Right hindlimb (tissue), 1 donor: ENCODE measurements around the gene SUGCT.

Experiments
- DNase-seq: peaks from one replicate; pipeline ENCODE4 v3.0.0-alpha.2; 2018

The SUGCT gene

GRCh38 chr7:40418448-40418847 lies 283.6 kb downstream of the SUGCT start:
- no peak for DNase-seq

- DNase-seq: no peak
Measured at GRCh38 chr7:40418983-40419382, 284.2 kb downstream of the SUGCT start.

DNA sequence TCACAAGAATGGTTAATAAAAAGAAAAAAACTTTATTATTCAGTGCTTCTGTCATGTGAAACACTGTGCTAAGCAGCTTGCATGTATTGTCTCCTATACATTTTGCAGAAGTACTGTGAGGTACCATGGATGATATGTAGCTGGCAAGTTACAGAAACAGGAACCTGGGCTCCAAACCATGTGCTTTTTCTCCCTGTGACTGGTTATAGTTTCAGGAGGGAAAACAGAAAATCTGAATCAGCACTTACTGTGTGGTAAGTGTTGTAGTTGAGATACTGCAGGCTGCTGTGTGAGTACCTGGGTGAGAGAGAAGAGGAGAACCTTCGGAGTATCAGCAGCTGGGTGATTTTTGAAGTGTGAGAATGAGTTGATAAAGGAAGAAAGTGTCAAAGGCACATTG lies 285.0 kb downstream of the SUGCT start:
- no peak for DNase-seq

DNA sequence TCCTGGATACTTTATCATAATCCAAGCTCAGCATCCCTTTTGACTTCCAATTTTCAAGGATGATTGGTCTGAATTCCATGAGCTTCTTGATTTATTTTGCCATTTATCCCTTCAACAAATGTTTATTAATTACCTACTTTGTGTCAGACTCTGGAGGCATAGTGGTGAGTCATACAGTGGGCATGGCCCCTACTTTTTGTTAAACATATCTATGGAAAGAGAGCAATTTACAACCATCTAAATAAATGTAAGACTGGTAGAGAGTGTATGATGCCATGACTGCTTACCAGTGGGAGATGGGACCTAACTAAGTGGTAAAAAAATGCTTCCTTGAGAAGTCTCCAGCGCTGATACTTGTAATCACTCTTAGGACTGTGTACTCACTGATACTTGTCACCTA lies 286.6 kb downstream of the SUGCT start:
- DNase-seq: no peak

GRCh38 chr7:40425696-40426095 lies 290.9 kb downstream of the SUGCT start:
- no peak for DNase-seq

GRCh38 chr7:40428421-40428820 lies 293.6 kb downstream of the SUGCT start:
- no peak for DNase-seq

- no peak for DNase-seq
Measured at GRCh38 chr7:40429826-40430225, 295.0 kb downstream of the SUGCT start.

GRCh38 chr7:40432046-40432445 lies 297.2 kb downstream of the SUGCT start:
- no peak for DNase-seq

DNA sequence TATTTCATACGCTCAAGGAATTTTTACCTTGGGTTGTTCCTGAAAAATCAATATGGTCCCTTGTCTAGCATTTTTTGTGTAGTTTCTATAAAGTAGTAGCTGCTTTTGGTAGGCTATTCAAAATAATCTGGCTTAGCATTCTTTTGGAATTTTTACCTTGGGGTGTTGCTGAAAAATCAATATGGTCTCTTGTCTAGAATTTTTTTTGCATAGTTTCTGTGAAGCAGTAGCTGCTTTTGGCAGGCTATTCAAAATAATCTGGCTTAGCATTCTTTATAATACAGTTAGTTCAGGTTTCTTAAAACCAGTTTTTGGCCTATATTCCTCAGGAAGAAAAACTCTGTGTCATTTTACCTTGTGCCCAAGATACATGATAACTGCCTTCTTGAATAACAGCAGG lies 301.9 kb downstream of the SUGCT start:
- no peak for DNase-seq

DNA sequence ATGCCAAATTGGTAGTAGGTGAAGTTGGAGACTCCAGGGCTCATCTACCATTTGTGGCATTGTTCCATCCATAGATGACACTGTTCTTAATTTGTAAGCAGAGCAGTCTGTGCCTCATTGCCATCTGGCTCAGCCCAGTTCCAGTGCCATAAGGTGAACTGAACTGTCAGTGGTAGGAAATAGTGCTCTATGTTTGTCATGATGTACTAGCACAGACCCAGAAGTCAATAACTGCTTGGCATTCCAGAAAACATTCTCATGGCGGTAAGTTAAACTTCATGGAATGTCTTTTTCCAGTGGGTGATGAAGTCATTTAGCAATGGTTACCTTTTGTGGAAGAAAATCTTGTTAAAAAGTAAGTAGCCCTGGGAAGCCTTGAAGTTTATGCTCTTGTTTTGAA lies 302.7 kb downstream of the SUGCT start:
- no peak for DNase-seq

DNA sequence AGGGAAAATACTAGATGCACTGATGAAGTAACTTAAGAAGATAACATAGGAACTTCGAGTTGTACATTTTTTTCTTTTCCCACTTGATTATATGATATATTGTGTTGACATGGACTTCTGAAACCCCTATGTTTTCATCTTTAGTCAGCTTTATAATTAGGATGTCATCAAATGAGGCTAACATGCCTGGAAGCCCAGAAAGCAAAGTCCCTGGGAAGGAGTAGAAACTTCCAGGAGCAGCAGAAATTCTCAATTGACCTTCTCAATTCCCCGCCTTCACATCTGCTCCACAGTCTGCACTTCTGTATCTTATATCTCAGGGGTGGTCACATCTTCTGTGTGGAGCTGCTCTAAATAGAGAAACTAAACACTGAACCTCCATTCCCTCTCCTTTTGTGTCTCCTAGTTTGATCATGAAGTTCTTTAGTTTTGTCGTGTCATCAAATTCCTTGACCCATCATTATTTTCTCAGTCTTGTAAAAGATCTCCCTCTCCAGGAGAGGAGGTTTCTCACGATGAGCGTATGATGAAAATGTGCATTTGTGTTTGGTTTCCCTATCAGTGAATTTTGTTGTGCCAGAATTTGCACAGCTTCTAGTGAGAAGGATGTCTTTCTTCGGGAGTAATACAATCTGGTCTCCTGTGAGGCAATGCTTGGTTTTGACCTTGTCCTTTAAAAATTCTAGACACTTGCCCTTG lies 303.3 kb downstream of the SUGCT start:
- DNase-seq: no peak

DNA sequence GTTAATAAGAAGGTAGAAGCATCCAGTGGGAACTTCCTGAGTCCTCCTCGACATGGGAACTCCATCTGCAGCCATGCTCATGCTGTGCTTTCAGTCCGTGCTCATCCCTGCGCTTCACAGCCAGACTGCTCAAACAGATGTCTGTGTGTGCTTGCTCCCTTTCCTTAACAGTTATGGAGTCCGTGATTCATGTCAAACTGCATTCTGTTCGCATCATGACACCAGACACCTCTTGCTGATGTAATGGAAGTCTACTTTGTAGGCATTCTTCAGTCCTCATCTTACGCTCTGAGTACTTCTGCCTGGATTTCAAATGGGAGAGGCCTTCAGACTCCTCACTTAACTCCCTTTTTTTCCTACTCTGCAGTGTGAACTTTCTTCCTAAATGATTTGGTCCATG lies 304.9 kb downstream of the SUGCT start:
- DNase-seq: no peak

GRCh38 chr7:40447345-40447744 lies 312.5 kb downstream of the SUGCT start:
- no peak for DNase-seq

DNA sequence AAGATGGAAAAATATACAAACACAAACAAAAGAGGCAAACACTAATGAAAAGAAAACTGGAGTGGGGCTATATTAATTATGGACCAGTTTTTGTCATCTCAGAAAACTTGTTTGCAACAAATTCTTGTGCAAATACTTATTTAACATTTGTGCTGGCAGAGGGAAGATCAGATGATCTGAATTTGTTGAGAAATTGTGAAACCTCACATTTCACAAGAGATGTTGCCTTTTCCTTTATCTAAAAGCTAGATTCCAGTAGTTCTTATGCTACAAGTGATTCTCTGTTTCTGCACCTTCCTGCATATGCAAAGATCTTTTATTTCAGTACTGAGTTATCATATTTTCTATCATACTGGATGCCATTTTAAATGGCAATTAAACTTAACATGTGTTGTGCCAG lies 320.7 kb downstream of the SUGCT start:
- DNase-seq: no peak

DNA sequence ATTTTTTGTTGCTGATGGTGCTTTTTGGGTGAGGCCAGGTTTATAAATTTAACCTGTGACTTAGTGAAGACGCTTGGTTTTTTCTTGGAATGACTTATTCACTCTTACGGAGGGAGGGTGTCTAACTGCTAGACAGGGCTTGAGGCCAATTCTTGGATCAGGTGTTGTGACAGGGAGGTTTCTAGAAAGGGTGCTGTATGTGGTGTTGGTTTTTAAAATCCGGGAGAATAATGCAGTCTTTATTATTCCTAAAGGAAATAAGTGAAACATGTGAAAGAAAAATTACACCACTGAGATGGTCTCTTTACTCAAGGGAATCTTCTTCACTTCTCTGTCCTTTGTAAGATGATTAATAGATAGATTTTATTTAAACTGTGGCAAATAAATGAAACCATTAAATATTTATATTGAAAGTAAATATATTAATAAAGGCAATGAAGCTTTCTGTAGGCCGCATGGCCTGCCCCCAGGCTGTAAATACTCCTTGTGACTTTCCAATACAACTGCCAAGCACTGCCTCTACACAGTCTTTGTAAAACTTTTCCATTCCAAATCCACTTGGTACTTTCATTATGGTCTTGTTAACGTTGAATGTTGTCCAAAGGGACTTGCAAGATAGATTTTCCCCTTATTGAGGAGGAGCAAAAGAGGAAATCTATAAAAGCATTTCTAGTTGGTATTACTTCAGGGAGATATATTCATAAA lies 323.1 kb downstream of the SUGCT start:
- no peak for DNase-seq

DNA sequence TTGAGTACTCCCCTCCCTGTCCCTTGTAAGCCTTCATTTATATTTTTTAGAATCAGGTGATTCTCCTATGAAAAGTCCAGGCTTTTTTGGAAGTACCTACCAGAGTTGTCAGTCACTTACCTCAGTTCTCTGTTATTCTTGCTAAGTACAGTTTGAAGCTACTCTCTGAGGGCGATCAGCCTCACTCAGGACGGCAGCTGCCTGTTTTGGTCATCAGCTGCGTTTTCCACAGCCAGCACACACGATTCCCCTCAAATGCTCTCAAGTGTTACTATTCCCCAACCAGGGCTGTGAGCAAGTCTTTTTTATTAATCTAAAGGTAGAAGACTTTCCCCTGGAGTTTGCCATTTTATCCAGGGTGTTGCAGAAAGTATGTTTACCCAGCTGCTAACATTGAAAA lies 328.6 kb downstream of the SUGCT start:
- DNase-seq: peak; percentile 72

DNA sequence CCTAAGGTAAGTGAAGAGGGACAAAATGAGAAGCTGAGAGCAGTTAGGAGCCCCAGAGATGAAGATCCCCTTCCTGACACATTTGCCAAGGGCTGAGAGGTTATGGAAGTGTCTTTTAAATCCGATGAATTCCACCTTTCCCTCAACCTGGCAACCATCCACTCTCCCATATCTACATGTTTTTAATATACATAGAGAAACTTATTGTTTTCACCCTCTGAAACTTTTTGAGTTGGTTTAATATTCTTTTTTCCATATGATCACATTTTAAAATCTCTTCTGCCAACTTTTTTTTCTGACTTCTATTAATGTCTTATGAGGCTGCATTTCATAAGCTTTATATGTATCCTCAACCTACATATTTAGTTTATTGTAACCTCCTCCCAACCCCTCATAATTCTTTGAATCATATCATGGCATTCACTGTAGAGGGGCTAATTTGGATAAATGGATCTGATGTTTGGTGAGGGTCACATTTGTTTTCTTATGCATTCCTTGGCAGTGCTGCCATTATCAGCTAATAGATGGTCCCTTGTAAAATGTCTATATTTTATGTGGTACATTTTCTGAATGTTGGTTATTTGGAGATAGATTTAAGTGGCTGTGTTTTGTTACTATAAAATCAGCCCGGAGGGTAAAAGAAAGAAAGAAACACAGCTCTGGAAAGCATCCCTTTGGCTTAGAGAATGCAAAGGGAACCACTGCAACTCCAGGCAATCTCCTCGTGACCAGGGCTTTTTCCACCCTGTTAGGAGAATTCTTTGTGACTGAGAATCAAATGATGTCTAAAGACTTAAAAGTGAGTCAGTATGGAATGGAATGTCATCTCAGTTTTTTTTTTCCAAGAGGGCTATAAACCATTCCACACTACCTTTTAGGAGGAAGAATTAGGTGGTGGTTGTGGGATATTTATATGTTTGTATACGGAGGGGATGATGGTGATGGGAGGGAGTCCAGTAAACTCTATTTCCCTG lies 334.4 kb downstream of the SUGCT start:
- DNase-seq: peak; percentile 55

- peak; percentile 51 for DNase-seq
Measured at GRCh38 chr7:40470091-40470592, 335.3 kb downstream of the SUGCT start.

GRCh38 chr7:40470817-40471216 lies 336.0 kb downstream of the SUGCT start:
- DNase-seq: no peak

- DNase-seq: no peak
Measured at GRCh38 chr7:40471891-40472290, 337.1 kb downstream of the SUGCT start.

- DNase-seq: no peak
Measured at GRCh38 chr7:40474790-40475680, 340.2 kb downstream of the SUGCT start.

- DNase-seq: no peak
Measured at GRCh38 chr7:40475681-40475982, 340.8 kb downstream of the SUGCT start.
